Panc1 (cell line): ENCODE data around the gene PGLYRP3. TPM values are rescaled to one million over a fixed set of nuclear protein-coding genes. Genes with fewer than 3 reads are reported as not detected.

Experiments used
- ATAC-seq: fragments of 200-7000 bp; cut with Tn5 transposase; 2 replicates; pipeline ENCODE4 v1.9.1; 2020; ENCODE audit warnings: mild to moderate bottlenecking, moderate library complexity
- BruUV-seq: library from RNA; stranded (reverse); fragments of 400-500 nt; replicated peaks from 2 replicates; lab custom pipeline; 2021; lab: Mats Ljungman, UMichigan
- CTCF ChIA-PET: fragments of 300-600 bp; sonication (Branson Sonifier 250); formaldehyde crosslinking; loops from one replicate; lab custom pipeline; 2022; ENCODE audit warnings: antibody characterized with exemption; lab: Charles Lee
- POLR2A ChIA-PET: fragments of 300-600 bp; sonication (Branson Sonifier 250); formaldehyde crosslinking; loops from one replicate; lab custom pipeline; 2022; ENCODE audit warnings: antibody characterized with exemption; lab: Charles Lee
- DNase-seq: peaks from one replicate; pipeline ENCODE4 v3.0.0-alpha.2; 2010; ENCODE audit warnings: low read depth, low spot score
- H3K27ac ChIP-seq: 2 replicates; pipeline ENCODE4 v1.5.1; 2011; ENCODE audit warnings: mild to moderate bottlenecking, low read length, inconsistent platforms
- H3K27me3 ChIP-seq: fragments of 200-500 bp; sonication (Bioruptor generic); 2 replicates; pipeline ENCODE4 v1.6.0; 2014; ENCODE audit warnings: low read length, inconsistent platforms; ENCODE audit not compliant: control insufficient read depth, insufficient read depth
- H3K36me3 ChIP-seq: fragments of 200-500 bp; sonication (Bioruptor generic); 2 replicates; pipeline ENCODE4 v1.5.1; 2014; ENCODE audit warnings: inconsistent platforms, mild to moderate bottlenecking, low read length, moderate library complexity; ENCODE audit not compliant: control insufficient read depth, insufficient read depth
- H3K4me1 ChIP-seq: 2 replicates; pipeline ENCODE4 v1.5.1; 2011; ENCODE audit warnings: inconsistent platforms, mild to moderate bottlenecking, low read length, moderate library complexity; ENCODE audit not compliant: control insufficient read depth, insufficient read depth
- H3K4me3 ChIP-seq, 2 experiments: 2 replicates each; pipeline ENCODE4 v1.5.1; 2011 to 2012; ENCODE audit warnings: low read depth in 2 of 2, low read length in 2 of 2, mild to moderate bottlenecking in 2 of 2, inconsistent platforms in 1 of 2, moderate library complexity in 1 of 2
- H3K9me3 ChIP-seq: fragments of 200-500 bp; sonication (Bioruptor generic); 2 replicates; pipeline ENCODE4 v1.5.1; 2014; ENCODE audit warnings: low read depth, mild to moderate bottlenecking, inconsistent platforms, low read length, moderate library complexity; ENCODE audit not compliant: control insufficient read depth, insufficient read depth
- POLR2AphosphoS5 ChIP-seq: IDR thresholded peaks from 2 replicates; pipeline ENCODE4 v1.6.1; 2012; ENCODE audit warnings: mild to moderate bottlenecking, low read depth, low read length, moderate library complexity
- SIN3A ChIP-seq: IDR thresholded peaks from 2 replicates; pipeline ENCODE4 v1.6.1; 2012; ENCODE audit warnings: low read depth, mild to moderate bottlenecking, low read length, moderate library complexity, borderline replicate concordance; ENCODE audit not compliant: insufficient read depth
- TCF7L2 ChIP-seq: IDR thresholded peaks from 2 replicates; pipeline ENCODE4 v1.6.1; 2011; ENCODE audit warnings: mild to moderate bottlenecking, low read depth, low read length, inconsistent platforms
- in situ Hi-C: cut with HindIII; loops from 2 replicates; pipeline ENCODE4 v1.10.0; 2016; ENCODE audit warnings: low sequenced_read_pairs, low pct_unique_long_range_greater_than_20kb
- intact Hi-C: fragments of 100-400 bp; cut with micrococcal nuclease; formaldehyde crosslinking; loops from one replicate; pipeline ENCODE4 v1.10.0; 2022; ENCODE audit not compliant: unreplicated experiment
- total RNA-seq: library from RNA; stranded (reverse); gene quantifications from one replicate; pipeline ENCODE4 v1.2.1, GENCODE V29; 2021; ENCODE audit not compliant: unreplicated experiment
- TF ChIP-seq, protein P1 (sequence below): fragments of 450-650 bp; IDR thresholded peaks from 2 replicates; pipeline ENCODE4 v1.5.1; 2017; ENCODE audit warnings: mild to moderate bottlenecking
- TF ChIP-seq, protein P2 (sequence below), 2 experiments: IDR thresholded peaks; 2 replicates each; pipeline ENCODE4 v1.6.1; 2011 to 2012; ENCODE audit warnings: low read depth in 2 of 2, control low read depth in 1 of 2, low read length in 1 of 2, mild to moderate bottlenecking in 1 of 2, moderate library complexity in 1 of 2; ENCODE audit not compliant: insufficient read depth in 1 of 2

Gene PGLYRP3
- total RNA-seq, 1 experiment from 2014 or later, result not detected

DNA sequence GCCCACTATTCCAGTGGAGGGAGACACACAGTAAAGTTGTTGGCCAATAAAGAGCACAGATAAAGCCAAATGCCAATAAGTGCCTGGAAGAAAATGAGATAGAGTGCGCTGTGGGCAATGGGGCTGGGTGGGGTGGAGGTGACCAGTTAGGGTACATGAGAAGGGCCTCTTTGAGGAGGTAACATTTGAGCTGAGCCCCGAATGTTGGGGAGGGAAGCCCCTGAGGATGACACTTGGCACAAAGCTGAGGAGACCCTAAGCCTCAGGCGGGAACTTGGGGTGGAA, 45.9 kb upstream of the PGLYRP3 start:
- intact Hi-C loops, result no loop called here
- Histone ChIP-seq H3K4me3 (no peak overlapping the region), H3K9me3 (no peaks in the 10 kb centered on the region), H3K27me3 (no peaks in the 10 kb centered on the region; the same call in 1 of the 2 replicates), H3K4me1 (no peaks in the 10 kb centered on the region), H3K27ac (no peak overlapping the region), H3K36me3 (no peaks in the 10 kb centered on the region)
- DNase-seq, result no peak
- no peak for ATAC-seq
- in situ Hi-C loops, result loop anchor here (10.0 to 25.0 kb wide), 2 partner anchors 136 to 254 kb away; partner anchors contain the start of genes S100A14 and S100A16
- ChIA-PET POLR2A (interaction anchor here (0.6 kb wide), 1 partner anchor 15 kb away, joined by 7 read pairs; no protein-coding TSS in a partner anchor), CTCF (no interaction called here)
- TF ChIP-seq TCF7L2 (no peak), SIN3A (no peak), POLR2AphosphoS5 (no peak)
- TF ChIP-seq, protein P1, sequence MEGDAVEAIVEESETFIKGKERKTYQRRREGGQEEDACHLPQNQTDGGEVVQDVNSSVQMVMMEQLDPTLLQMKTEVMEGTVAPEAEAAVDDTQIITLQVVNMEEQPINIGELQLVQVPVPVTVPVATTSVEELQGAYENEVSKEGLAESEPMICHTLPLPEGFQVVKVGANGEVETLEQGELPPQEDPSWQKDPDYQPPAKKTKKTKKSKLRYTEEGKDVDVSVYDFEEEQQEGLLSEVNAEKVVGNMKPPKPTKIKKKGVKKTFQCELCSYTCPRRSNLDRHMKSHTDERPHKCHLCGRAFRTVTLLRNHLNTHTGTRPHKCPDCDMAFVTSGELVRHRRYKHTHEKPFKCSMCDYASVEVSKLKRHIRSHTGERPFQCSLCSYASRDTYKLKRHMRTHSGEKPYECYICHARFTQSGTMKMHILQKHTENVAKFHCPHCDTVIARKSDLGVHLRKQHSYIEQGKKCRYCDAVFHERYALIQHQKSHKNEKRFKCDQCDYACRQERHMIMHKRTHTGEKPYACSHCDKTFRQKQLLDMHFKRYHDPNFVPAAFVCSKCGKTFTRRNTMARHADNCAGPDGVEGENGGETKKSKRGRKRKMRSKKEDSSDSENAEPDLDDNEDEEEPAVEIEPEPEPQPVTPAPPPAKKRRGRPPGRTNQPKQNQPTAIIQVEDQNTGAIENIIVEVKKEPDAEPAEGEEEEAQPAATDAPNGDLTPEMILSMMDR, result no peak
- TF ChIP-seq, protein P2, sequence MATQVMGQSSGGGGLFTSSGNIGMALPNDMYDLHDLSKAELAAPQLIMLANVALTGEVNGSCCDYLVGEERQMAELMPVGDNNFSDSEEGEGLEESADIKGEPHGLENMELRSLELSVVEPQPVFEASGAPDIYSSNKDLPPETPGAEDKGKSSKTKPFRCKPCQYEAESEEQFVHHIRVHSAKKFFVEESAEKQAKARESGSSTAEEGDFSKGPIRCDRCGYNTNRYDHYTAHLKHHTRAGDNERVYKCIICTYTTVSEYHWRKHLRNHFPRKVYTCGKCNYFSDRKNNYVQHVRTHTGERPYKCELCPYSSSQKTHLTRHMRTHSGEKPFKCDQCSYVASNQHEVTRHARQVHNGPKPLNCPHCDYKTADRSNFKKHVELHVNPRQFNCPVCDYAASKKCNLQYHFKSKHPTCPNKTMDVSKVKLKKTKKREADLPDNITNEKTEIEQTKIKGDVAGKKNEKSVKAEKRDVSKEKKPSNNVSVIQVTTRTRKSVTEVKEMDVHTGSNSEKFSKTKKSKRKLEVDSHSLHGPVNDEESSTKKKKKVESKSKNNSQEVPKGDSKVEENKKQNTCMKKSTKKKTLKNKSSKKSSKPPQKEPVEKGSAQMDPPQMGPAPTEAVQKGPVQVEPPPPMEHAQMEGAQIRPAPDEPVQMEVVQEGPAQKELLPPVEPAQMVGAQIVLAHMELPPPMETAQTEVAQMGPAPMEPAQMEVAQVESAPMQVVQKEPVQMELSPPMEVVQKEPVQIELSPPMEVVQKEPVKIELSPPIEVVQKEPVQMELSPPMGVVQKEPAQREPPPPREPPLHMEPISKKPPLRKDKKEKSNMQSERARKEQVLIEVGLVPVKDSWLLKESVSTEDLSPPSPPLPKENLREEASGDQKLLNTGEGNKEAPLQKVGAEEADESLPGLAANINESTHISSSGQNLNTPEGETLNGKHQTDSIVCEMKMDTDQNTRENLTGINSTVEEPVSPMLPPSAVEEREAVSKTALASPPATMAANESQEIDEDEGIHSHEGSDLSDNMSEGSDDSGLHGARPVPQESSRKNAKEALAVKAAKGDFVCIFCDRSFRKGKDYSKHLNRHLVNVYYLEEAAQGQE (IDR thresholded peaks at IDR 0.05; ENCODE audit: insufficient read depth in 1 of 2, low read depth in 2 of 2, low read length in 1 of 2), result no peak
- BruUV-seq, result no TSS peak

DNA sequence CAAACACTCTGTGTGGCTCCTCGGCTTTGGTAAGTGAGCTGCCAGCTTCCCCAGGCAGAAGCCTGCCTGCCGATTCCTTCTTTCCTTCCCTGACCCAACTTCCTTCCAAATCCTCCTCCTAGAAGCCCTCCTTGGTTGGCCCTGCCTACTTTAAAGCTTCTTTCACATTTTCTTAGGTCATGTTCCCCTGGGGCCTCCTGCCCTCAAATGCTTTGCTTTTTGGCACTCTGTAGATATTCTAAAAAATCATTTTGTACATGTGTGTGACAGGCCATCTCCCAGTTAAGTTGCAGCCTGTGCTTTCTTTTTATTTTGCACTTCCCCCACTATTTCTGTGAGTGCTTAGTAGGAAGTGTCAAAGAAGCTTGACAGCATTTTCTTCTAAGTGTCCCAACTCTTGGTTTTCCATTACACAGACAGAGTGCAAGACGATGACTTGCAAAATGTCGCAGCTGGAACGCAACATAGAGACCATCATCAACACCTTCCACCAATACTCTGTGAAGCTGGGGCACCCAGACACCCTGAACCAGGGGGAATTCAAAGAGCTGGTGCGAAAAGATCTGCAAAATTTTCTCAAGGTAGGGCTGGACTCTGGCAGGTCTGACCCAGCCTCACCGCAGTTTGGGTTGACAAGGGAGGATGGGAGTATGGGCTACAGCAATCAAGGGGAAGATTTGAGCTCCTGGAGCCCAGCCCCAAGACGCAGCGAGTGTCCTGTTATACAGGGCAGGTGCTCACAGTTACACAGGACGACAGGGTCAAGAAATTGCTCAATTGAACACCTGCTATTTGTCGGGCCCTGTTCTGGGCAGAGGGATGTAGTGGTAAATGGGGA, 45.3 kb upstream of the PGLYRP3 start, which contains the start of gene S100A9:
TSS of gene S100A9 (plus strand) at position 2 of the 838 bp plus-strand sequence. CDS start at position 432, 430 bp downstream.
- POLR2A ChIA-PET, result interaction anchor here (0.6 kb wide), 1 partner anchor 15 kb away, joined by 7 read pairs; no protein-coding TSS in a partner anchor
- no peak within 1 kb of the TSS for H3K4me3 ChIP-seq

More for the DNA sequence above, 45.3 kb upstream of the PGLYRP3 start, which contains the start of gene S100A9:
- no peak for ATAC-seq
- no TSS peak for BruUV-seq
- Histone ChIP-seq H3K36me3 (no peaks in the 10 kb centered on the region), H3K27me3 (no peaks in the 10 kb centered on the region; the same call in 1 of the 2 replicates), H3K4me1 (no peaks in the 10 kb centered on the region), H3K27ac (no peak within 1 kb of the TSS), H3K9me3 (no peaks in the 10 kb centered on the region)
- CTCF ChIA-PET, result interaction anchor here (0.7 to 1.0 kb wide), 2 partner anchors 136 to 137 kb away, joined by 3 read pairs; no protein-coding TSS in a partner anchor
- no peak for DNase-seq
- TF ChIP-seq, protein P2 (IDR thresholded peaks at IDR 0.05; ENCODE audit: insufficient read depth in 1 of 2, low read depth in 2 of 2, low read length in 1 of 2), result no peak
- TF ChIP-seq TCF7L2, result no peak
- TF ChIP-seq SIN3A, result no peak
- TF ChIP-seq, protein P1, result no peak
- TF ChIP-seq POLR2AphosphoS5, result no peak
- in situ Hi-C loops, result loop anchor here (10.0 to 25.0 kb wide), 2 partner anchors 137 to 254 kb away; partner anchors contain the start of genes S100A14 and S100A16
- intact Hi-C loops, result no loop called here
